ENCODE data around the gene TUSC2. TPM values are rescaled to one million over a fixed set of nuclear protein-coding genes. Genes with fewer than 3 reads are reported as not detected.
A peak's percentile ranks its signal among the peaks of the same experiment; 100 is the strongest.

TUSC2 gene
- total and polyA plus RNA-seq, 2 of the 13 experiments (the other 11 are each of a cell fraction or from before 2014, with no cell fraction given) = 36.7 to 39.1 TPM

GRCh38 chr3:50327943-50328691 lies at the start of gene TUSC2 (continued):
- no peak for TF ChIP-seq PRDM10 (CRISPR knock-in tag; IDR thresholded peaks at IDR 0.05; ENCODE audit: low read depth)
- TF ChIP-seq RBM39 (IDR thresholded peaks at IDR 0.05; ENCODE audit: low read depth, low read length, poor library complexity, severe bottlenecking) = no peak
- peak; percentile 33; the same call in 1 of the 2 replicates for TF ChIP-seq ZMYM4 (CRISPR knock-in tag; IDR thresholded peaks at IDR 0.05)
- no peak for TF ChIP-seq ZSCAN25 (CRISPR knock-in tag; IDR thresholded peaks at IDR 0.05)

- H3K36me3 ChIP-seq (replicated peaks in 1 of 2; ENCODE audit: control insufficient read depth in 1 of 2, insufficient read depth in 2 of 2, low read length in 2 of 2) = no peaks in the 10 kb centered on the region
- CTCF ChIA-PET (ENCODE audit: low intra/inter-chr PET ratio, low total read pairs) = no interaction called here
- H3K4me3 ChIP-seq (replicated peaks in 1 of 3; ENCODE audit: insufficient read depth in 1 of 3, low read depth in 2 of 3, low read length in 3 of 3) = no peak overlapping the region
- WGBS (ENCODE audit: low lambda C conversion rate) = 15% methylated on average over 4 of the region's 7 CpGs
- intact Hi-C loops (cut with micrococcal nuclease; ENCODE audit: unreplicated experiment) (no loop called here), in situ Hi-C loops (cut with HindIII; ENCODE audit: extremely low pct_ligation_motif_present, low pct_unique_long_range_greater_than_20kb) (no loop called here)
- peak; percentile 30 for ATAC-seq
- DNase-seq (ENCODE audit: low spot score) = no peak
- H2AFZ ChIP-seq (ENCODE audit: low read length) = no peak overlapping the region
- no TSS peak for BruUV-seq (replicated peaks)
- H3K4me2 ChIP-seq (ENCODE audit: low read depth, low read length) = no peak overlapping the region
- H3K79me2 ChIP-seq (ENCODE audit: insufficient read depth, low read length) = no peaks in the 10 kb centered on the region
- no peak overlapping the region for H3K9ac ChIP-seq (ENCODE audit: insufficient read depth, low read depth, low read length)
- H3K9me3 ChIP-seq (ENCODE audit: low read length) = no peaks in the 10 kb centered on the region
- FAIRE-seq = no peak
- POLR2A ChIA-PET = no interaction called here
- peaks cover 15% of the 10 kb centered on the region for H3K4me1 ChIP-seq (ENCODE audit: insufficient read depth, low read length)
- H3K27ac ChIP-seq (ENCODE audit: extremely low read length, insufficient read depth, low read length) = no peak overlapping the region
- no peaks in the 10 kb centered on the region for H4K20me1 ChIP-seq (ENCODE audit: insufficient read depth, low read length)
- peaks cover 8 to 33% of the 10 kb centered on the region in 2 experiments; a peak in 4 of 5 replicates for H3K27me3 ChIP-seq (ENCODE audit: control insufficient read depth in 1 of 2, insufficient read depth in 2 of 2, low read length in 2 of 2)
- TF ChIP-seq ZFP36L1 (CRISPR knock-in tag; IDR thresholded peaks at IDR 0.05) = no peak
- no peak for TF ChIP-seq RBFOX2 (IDR thresholded peaks at IDR 0.05; ENCODE audit: low read depth, low read length)
- no peak for TF ChIP-seq JARID2 (CRISPR knock-in tag; IDR thresholded peaks at IDR 0.05; ENCODE audit: insufficient replicate concordance)
- TF ChIP-seq PAXIP1 (CRISPR knock-in tag; conservative IDR thresholded peaks at IDR 0.05) = no peak
- TF ChIP-seq RFXAP (CRISPR knock-in tag; IDR thresholded peaks at IDR 0.05; ENCODE audit: borderline replicate concordance) = no peak
- TF ChIP-seq MIXL1 (CRISPR knock-in tag; IDR thresholded peaks at IDR 0.05) = no peak
- TF ChIP-seq SP5 (CRISPR knock-in tag; IDR thresholded peaks at IDR 0.05; ENCODE audit: borderline replicate concordance, low read depth) = no peak
- no peak for TF ChIP-seq ZMYM2 (CRISPR knock-in tag; IDR thresholded peaks at IDR 0.05)
Observed at GRCh38 chr3:50375258-50375931, 47.4 kb upstream of the TUSC2 start.

All from HepG2 (cell line).